HK-2 (cell line): Measurements from ENCODE around the gene PNPLA5.
"Not testable (repeated sequence)": the region's sequence is repeated elsewhere in the genome, so short reads cannot be mapped to it uniquely, and the experiment has no call there.

Source experiments
- DNase-seq: peaks from one replicate; pipeline ENCODE4 v3.0.0-alpha.2; 2018; ENCODE audit not compliant: unreplicated experiment

Gene PNPLA5, protein sequence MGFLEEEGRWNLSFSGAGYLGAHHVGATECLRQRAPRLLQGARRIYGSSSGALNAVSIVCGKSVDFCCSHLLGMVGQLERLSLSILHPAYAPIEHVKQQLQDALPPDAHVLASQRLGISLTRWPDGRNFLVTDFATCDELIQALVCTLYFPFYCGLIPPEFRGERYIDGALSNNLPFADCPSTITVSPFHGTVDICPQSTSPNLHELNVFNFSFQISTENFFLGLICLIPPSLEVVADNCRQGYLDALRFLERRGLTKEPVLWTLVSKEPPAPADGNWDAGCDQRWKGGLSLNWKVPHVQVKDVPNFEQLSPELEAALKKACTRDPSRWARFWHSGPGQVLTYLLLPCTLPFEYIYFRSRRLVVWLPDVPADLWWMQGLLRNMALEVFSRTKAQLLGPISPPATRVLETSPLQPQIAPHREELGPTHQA

DNA sequence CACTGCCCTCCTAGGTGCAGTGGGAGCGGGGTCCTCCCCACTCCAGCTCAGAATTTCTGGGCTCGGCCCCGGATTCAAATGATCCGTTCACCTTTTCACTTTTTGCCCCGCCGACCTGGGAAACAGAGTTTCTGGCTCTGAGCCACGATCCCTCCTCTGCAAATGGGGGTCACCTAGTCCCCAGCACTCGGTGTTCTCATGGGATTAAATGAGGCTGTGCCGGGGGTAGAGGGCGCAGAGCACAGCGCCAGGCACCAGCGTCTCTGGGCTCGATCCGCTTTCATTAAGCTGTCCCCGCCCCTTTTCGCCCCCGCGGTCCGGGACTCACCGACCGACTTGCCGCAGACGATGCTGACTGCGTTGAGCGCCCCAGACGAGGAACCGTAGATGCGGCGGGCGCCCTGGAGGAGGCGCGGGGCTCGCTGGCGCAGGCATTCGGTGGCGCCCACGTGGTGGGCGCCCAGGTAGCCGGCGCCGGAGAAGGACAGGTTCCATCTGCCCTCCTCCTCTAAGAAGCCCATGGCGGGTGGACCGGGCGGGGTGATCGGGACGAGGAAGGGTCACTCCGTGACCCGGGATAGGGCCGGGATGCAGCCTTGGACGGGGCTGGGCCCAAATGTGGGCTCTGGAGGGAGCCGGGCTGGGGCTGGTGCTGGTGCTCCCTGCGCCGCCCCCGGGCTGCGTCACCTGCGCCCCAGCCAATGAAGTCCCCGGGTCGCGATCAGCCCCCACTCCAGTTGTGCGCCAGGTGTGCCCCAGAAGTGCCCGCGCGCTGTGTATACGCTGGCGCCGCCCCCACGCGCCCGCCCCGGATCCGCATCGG lies at the start of gene PNPLA5:
PNPLA5 (minus strand) TSS at position 654 of the 823 bp plus-strand sequence; CDS start at position 521, 133 bp downstream.
- DNase-seq = no peak

DNA sequence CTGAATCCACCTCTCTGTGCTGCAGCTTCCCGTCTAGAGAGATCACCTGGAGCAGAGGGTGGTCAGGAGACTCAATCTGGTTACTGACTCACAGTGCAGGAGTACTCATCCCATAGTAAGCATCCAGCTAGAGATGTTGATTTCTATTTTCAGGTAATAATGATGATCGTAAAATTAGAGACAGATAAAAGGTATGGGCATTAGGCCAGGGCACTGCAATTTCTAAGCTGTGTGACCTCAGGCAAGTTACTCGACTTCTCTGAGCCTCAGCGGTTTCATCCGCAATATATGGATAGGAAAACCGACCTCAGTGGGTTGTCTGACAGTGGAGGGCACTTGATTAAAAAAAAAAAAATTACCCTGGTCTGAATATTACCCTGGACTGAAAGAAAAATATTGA lies 49.6 kb upstream of the PNPLA5 start:
- no peak for DNase-seq

DNA sequence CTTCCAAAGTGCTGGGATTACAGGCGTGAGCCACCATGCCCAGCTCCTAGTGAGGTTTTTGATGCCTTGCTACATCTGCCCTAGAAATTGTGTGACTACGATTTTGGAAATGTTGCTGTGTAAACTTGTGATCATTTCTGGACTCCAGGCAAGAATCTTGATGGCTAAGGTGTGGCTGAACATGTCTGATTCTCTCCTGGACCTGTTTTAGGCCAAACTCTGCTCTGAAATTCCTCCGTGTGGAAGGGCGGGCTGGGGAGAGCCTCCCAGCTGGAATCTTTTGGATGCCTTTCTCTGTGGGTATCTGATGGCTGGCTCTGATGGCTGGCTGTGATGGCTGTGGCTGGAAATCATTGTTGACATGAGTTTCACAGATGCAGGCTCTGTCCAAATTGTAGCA lies 40.0 kb upstream of the PNPLA5 start:
- DNase-seq = no peak

DNA sequence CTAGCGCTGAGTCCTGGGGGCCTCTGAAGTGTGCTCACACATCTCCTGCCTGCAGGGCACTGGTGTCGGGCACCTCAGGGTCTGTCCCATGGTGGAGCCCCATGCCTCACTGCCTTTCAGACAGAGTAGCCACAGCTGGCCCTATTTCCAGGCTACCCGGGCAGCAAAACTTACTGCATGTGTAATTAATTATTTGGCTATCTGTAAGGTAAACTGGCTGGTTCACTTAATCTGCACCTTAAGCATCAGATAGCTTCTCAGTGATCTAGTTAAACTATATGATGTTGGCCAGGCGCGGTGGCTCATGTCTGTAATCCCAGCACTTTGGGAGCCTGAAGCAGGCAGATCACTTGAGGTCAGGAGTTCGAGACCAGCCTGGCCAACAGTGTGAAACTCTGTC lies 37.1 kb upstream of the PNPLA5 start:
- DNase-seq = no peak

DNA sequence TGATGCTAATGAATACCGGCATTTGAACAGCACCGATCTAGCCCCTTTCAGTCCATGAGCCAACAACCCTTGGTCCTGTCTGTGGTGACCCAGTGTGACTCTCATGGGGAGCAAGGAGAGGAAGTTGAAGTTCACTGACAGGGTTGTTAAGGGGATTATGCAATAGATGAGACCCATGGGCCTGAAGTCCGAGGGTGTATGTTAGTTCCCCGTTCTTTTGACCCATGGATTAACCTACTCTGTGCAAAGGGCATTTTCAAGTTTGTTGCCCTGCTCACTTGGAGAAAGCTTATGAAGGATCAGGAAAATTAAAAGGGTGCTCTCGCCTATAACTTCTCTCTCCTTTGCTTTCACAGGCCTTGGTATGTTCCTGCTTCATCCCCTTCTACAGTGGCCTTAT lies 36.7 kb upstream of the PNPLA5 start:
- DNase-seq = no peak

DNA sequence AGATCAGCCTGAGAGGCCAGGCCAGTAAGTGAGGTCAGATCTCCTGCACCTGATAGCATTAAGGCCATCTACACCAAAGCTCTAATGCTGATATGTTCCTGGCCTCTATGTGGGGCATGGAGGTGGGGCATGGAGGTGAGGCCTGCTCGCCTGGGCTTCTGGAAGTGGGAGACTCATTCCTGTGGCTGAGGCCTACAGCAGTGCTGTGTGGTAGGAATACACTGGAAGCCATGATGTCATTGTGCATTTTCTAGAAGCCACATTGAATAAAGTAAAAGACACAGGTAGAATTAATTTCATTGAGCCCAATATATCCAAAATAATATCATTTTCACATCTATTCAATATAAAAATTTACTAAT lies 34.5 kb upstream of the PNPLA5 start:
- no peak for DNase-seq

DNA sequence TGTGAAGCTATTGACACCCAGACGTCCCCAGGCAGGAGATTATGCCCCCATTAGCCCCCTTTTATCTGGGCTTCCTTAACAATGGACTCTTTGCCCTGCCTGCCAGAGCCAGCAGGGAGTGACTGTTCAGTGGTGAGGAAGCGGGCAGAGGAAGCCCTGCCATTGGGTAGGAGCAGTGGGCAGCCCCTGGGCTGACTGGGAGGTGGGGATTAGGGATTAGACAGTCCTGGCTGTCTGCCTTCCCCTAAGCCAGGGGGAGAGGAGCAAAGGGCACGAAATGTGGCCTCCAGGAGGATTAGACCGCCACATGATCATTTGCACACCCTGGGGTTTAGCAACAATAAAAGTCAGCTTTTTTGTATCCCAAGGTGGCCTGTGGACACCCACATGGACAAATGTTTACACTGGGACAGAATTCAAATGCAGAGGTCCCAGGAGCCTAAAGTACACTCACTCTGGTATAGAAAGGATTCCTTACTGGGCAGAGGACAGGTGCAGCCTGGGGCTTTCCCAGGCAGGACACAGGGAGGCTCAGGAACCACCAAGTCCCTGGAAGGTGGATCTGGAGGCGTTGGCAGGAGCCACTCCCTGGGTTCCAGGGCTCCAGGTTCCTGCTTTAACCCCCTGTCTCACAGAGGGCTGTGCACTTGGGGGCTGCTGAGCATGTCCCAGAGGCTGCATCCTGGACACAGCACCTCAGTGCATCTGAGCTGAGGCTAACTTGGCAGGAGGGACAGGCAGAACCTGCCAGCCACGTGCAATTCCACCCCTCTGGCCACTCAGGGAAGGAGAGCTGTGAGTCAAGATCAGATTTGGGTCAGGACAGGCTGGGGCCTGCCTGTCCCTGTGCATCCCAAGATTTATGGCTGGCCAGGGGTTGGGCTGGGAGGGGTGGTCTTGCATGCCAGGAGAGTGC lies 33.9 kb upstream of the PNPLA5 start:
- peak; percentile 37 for DNase-seq

DNA sequence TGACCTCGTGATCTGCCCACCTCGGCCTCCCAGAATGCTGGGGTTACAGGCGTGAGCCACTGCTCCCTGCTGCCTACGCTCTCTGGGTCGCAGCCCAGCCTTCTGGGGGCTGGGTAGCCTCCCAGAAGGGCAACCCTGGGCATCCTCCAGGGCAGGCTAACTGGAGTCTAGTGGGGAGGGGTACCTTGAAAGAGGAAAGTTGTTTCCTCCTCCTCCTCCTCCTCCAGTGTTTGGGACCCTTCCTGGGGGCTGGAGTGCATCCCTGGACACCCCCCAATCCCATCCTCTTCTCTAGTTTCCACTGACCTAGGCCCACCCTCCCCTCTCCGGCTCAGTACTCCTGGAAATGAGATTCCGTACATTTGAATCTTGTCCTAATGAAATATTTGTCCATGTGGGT lies 33.1 kb upstream of the PNPLA5 start:
- no peak for DNase-seq

DNA sequence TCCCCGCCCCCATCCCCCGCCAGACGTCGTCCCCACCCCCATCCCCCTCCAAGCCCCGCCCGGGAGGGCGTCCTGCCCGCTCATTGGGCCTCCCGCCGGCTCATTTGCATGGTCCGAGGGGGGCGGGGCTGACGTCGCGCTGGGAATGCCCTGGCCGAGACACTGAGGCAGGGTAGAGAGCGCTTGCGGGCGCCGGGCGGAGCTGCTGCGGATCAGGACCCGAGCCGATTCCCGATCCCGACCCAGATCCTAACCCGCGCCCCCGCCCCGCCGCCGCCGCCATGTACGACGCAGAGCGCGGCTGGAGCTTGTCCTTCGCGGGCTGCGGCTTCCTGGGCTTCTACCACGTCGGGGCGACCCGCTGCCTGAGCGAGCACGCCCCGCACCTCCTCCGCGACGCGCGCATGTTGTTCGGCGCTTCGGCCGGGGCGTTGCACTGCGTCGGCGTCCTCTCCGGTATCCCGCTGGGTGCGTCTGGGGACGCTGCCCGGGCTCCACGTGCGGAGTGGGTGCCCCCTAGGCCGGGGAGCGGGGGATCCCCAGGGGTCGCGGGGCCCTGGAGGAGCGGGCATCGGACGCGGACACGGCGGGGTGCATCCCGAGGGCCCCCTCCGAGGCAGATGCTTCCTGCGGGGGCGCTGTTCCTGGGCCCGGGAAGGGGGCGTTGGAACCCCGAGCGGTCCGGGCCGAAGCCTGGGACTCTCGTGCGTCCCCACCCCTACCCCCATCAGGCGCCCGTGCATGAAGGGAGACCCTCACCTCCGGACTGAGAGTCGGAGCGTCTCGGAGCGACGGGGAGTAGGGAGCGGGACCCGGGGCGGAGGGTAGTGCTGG lies 32.0 kb upstream of the PNPLA5 start, which contains the start of gene PNPLA3:
PNPLA3 (plus strand) TSS at position 175 of the 834 bp plus-strand sequence; CDS start at position 282, 107 bp downstream.
- peak; percentile 89 for DNase-seq

DNA sequence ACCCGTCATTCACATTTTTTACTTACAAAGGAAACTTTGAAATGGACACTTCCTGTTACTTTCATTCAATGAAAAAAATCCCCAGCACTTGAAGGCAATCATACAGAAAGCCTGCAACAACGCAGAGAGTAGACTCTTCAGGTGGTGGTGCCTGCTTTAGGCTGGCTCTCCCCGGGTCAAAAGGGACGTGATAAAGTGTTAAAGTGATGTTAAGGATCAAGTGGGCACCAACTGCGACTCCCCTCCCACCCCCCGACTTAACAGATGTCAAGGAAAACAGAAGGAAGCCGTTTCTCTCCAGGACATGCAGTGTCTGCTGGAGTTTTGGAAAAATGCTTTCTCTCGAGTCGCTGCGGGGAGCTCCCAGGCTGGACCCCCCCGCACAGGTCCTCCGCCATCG lies 31.4 kb upstream of the PNPLA5 start:
- peak; percentile 32 for DNase-seq

DNA sequence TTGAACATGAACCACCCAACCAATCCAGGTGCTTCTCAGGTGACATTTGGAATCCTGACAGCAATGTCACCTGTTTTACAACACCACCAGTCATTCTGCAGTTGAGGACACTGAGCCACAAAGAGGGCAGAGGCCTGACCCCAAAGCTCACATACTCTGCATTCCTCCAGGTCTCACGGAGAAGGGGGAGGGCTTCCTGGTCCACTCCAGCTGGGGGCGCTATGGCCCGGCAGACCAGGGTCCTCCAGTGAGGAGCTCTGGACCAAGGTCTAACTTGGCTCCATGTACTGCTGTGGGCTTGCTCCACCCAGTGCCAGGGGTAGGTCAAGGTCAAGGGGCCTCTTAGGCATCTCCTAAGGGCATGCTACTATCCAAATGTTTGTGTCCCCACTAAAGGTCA lies 30.3 kb upstream of the PNPLA5 start:
- no peak for DNase-seq

DNA sequence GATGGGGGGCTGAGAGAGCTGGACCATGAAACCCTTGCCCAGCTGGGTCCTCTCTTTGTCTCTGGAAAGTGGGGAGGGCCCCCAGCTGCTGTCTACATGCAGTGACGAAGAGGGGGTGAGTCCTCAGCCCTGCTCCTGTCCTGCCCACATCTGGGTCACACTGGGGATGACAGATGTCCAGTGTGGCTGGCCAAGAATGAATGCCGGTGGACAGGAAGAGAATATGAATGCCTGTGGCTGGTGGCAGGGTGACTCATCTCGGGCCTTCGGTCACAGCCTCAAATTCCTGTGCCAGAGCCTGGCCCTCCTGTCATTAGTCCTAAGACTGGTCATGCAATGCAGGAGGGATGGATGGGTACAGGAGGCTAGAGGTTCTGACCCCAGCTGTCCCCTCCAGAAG lies 29.6 kb upstream of the PNPLA5 start:
- DNase-seq = peak; percentile 75

DNA sequence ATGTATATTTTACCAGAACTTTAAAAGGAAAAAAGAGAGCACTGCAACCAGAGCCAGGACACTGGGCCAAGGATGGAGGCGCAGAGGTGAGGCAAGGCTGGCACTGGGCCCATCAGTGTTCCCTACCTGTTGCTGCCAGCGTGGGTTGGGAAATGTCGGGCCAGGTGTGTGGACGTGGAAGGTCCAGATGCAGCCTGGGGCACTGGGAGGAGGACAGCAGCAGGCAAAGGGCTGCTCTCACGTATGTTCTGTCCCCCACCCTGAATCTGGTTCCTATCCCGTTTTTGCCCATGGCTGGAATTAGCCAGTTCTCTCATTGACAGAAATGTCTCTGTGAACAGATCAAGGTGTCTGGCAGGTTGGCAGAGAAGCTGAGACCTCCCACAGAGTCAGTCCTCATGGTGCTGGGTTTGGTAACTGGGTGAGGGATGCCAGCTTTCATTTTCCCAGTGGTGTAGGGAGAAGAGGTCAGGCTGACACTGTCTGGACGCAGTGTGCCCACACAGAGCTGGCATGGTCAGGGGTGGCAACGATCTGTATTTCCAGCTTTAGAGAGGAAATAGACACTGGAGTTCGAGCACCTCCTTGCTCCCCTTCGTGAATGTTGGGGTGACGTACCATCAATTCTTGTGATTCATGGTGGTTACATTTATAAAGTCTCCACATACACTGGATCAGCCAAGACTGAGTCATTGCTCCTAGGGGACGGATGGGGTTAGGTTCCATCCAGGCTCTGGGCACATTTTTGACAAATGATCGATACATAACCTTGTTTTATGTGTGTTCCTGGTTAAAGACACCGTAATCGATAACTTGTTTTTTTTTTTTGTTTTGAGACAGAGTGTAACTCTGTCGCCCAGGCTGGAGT lies 27.5 kb upstream of the PNPLA5 start:
- no peak for DNase-seq

DNA sequence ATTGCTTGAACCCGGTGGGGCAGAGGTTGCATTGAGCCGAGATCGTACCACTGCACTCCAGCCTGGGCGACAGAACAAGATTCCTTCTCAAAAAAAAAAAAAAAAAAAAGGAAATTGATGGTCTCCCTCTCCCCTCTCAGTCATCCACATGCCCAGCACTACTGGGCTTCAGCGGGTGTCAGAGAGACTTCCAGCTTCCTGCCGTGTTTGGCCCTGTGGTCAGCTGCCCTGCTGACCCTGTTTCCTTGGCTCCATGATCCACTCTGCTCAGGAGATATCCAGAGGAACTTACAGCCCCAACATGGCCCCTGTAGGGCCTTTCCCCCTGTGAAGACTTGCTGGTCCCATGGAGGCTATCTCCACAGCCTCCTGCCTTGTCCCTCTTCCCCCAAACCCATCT lies 25.7 kb upstream of the PNPLA5 start:
- DNase-seq = no peak

DNA sequence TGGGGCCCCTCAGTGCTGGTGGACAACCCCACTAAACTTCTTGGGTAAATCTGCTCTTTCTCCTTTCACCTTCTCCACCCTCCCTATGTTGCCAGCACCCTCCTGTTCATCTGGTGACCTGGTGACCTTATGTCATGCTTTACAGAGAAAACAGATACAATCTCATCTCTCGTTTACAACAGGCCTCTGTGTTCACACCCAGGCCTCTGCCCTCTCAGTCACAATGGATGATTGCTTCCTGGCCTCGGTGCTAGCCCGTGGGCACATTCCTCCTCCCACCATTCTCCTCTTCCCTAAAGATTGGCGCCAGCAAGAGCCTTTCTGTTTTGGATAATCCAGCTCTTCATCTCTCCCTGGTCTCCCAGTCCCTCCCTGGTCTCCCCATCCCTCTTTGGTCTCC lies 19.5 kb upstream of the PNPLA5 start:
- DNase-seq = no peak

DNA sequence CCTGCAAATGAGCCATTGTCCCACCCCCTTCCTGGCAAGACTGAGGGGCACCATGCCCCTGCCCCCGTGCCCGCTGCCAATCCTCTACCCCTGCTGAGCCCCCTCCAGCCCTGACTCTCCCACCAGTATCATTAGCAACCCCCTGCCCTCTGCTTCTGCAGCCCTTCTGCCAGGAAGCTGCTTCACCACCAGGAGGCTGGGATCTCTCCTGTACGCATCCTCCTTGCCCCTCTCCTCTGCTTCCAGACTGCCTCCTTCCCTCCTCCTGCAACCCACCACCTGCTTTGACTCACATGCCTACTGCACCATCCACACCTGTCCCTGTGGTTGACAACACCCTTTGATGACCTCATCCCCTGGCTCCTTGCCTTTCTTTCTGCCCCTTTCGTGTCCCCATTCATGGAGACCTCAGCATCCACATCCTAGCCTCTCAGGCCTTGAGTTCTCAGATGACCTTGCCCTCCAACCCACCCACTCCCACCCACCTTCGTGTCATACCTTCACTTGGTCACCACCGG lies 18.4 kb upstream of the PNPLA5 start:
- no peak for DNase-seq

DNA sequence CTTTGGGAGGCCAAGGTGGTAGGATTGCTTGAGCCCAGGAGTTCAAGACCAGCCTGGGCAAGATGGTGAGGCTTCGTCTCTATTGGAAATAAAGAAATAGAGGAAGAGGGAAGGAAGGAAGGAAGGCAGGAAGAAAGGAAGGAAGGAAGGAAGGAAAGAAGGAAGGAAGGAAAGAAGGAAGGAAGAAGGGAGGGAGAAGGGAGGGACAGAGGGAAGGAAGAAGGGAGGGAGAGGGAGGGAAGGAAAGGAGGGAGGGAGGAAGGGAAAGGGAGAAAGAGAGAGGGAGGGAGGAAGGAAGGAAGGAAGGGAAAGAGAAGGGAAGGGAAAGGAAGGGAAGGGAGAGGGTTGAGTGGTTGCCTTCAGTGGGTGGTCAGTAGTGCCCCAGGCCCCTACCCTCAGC lies 17.9 kb upstream of the PNPLA5 start:
- no peak for DNase-seq

DNA sequence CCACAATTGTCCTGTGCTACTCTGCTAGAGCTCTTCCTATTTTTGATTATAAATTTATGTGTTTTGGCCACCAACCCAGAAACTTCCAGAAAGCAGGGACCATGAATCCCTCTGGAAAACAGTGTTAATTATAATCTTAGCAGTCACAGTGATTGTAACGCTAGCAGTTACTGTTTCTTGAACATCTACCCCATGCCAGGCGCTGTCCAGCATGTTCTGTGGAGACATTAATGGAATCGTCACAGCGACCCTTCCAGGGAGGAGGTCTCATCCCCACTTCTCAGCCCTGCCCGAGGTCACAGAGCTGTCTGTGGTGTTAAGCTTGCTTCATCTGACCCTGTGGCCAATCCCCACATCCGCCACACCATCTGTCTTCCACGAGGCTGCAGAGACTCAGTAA lies 13.9 kb upstream of the PNPLA5 start:
- DNase-seq = no peak

DNA sequence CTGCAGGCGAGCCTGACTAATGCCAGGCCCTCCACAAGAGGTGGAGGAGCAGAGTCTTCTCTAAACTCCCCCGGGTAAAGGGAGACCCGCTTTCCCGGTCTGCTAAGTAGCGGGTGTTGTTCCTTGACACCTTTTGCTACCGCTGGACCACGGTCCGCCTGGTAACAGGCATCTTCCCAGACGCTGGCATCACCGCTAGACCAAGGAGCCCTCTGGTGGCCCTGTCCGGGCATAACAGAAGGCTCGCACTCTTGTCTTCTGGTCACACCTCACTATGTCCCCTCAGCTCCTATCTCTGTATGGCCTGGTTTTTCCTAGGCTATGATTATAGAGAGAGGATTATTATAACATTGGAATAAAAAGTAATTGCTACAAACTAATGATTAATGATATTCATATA lies 12.6 kb upstream of the PNPLA5 start:
- not testable (repeated sequence) for DNase-seq

DNA sequence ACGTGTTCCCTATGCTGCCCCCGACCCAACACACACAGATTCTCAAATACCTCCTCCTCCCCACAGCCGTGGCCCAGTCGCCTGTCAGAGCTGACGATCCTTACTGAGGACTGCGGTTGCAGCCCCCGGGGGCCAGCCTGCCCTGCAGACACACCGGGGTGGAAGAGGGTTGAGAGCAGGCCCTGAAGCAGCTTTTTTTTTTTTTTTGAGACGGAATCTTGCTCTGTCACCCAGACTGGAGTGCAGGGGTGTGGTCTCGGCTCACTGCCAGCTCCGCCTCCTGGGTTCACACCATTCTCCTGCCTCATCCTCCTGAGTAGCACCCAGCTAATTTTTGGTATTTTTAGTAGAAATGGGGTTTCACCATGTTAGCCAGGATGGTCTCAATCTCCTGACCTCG lies 11.2 kb upstream of the PNPLA5 start:
- DNase-seq = not testable (repeated sequence)
